GM21381 (cell line): ENCODE results near the gene BRCA1.
"Not testable (repeated sequence)": the region's sequence is repeated elsewhere in the genome, so short reads cannot be mapped to it uniquely, and the experiment has no call there.

Experiments used
- ATAC-seq: cut with Tn5 transposase; IDR thresholded peaks from one replicate; pipeline ENCODE4 v1.9.1; 2021; ENCODE audit warnings: mild to moderate bottlenecking, moderate library complexity; ENCODE audit not compliant: unreplicated experiment

Gene BRCA1

GRCh38 chr17:43125133-43125966 lies at the start of gene BRCA1:
Gene BRCA1, minus strand, starts transcription at chr17:43125364. Its CDS starts 1,268 bp downstream, at chr17:43124096.
- ATAC-seq, result peak; percentile 96

GRCh38 chr17:43171586-43172487 lies 46.7 kb upstream of the BRCA1 start:
- no peak for ATAC-seq

- peak; percentile 72 for ATAC-seq
Observed at GRCh38 chr17:43170766-43171585, 45.8 kb upstream of the BRCA1 start, which contains the start of gene NBR1. Gene NBR1, plus strand, starts transcription at chr17:43171214. Its CDS starts 4,586 bp downstream, at chr17:43175800.

GRCh38 chr17:43170140-43170765 lies 45.1 kb upstream of the BRCA1 start:
- ATAC-seq, result peak; percentile 61

- peak; percentile 1 for ATAC-seq
Observed at GRCh38 chr17:43169561-43170139, 44.5 kb upstream of the BRCA1 start.

- not testable (repeated sequence) for ATAC-seq
Observed at GRCh38 chr17:43165971-43166370, 40.8 kb upstream of the BRCA1 start.

- ATAC-seq, result not testable (repeated sequence)
Observed at GRCh38 chr17:43159957-43160356, 34.8 kb upstream of the BRCA1 start.

- not testable (repeated sequence) for ATAC-seq
Observed at GRCh38 chr17:43159232-43159631, 34.1 kb upstream of the BRCA1 start.

- no peak for ATAC-seq
Observed at GRCh38 chr17:43155666-43156065, 30.5 kb upstream of the BRCA1 start.

- ATAC-seq, result not testable (repeated sequence)
Observed at GRCh38 chr17:43153197-43153835, 28.2 kb upstream of the BRCA1 start.

GRCh38 chr17:43151880-43152456 lies 26.8 kb upstream of the BRCA1 start:
- no peak for ATAC-seq

GRCh38 chr17:43146649-43147048 lies 21.5 kb upstream of the BRCA1 start:
- ATAC-seq, result no peak

GRCh38 chr17:43143201-43143600 lies 18.0 kb upstream of the BRCA1 start:
- ATAC-seq, result no peak

GRCh38 chr17:43142153-43142552 lies 17.0 kb upstream of the BRCA1 start:
- no peak for ATAC-seq

- no peak for ATAC-seq
Observed at GRCh38 chr17:43140396-43141332, 15.5 kb upstream of the BRCA1 start.

GRCh38 chr17:43138531-43138930 lies 13.4 kb upstream of the BRCA1 start:
- ATAC-seq, result not testable (repeated sequence)

- not testable (repeated sequence) for ATAC-seq
Observed at GRCh38 chr17:43136574-43136973, 11.4 kb upstream of the BRCA1 start.

- no peak for ATAC-seq
Observed at GRCh38 chr17:43135454-43135819, 10.3 kb upstream of the BRCA1 start.
